HG03442 (cell line): ENCODE measurements around the gene CENPB.

Experiments used
- ATAC-seq: cut with Tn5 transposase; IDR thresholded peaks from one replicate; pipeline ENCODE4 v1.9.1; 2021; ENCODE audit warnings: mild to moderate bottlenecking, moderate library complexity; ENCODE audit not compliant: unreplicated experiment

Gene CENPB

GRCh38 chr20:3812259-3812681, 25.7 kb upstream of the CENPB start:
- no peak for ATAC-seq

GRCh38 chr20:3811467-3812258, 25.1 kb upstream of the CENPB start:
- ATAC-seq = no peak

- ATAC-seq = no peak
Observed at GRCh38 chr20:3808544-3808943, 22.0 kb upstream of the CENPB start.

GRCh38 chr20:3804781-3805180, 18.2 kb upstream of the CENPB start:
- ATAC-seq = no peak

GRCh38 chr20:3804254-3804751, 17.8 kb upstream of the CENPB start:
- ATAC-seq = no peak

- ATAC-seq = no peak
Observed at GRCh38 chr20:3803854-3804253, 17.3 kb upstream of the CENPB start.

- no peak for ATAC-seq
Observed at GRCh38 chr20:3803289-3803688, 16.7 kb upstream of the CENPB start.

GRCh38 chr20:3802524-3803239, 16.1 kb upstream of the CENPB start:
- no peak for ATAC-seq

- ATAC-seq = no peak
Observed at GRCh38 chr20:3801846-3802245, 15.3 kb upstream of the CENPB start.

- ATAC-seq = no peak
Observed at GRCh38 chr20:3801299-3801698, 14.8 kb upstream of the CENPB start.

- no peak for ATAC-seq
Observed at GRCh38 chr20:3800878-3801260, 14.3 kb upstream of the CENPB start.

- no peak for ATAC-seq
Observed at GRCh38 chr20:3800256-3800877, 13.8 kb upstream of the CENPB start.

- no peak for ATAC-seq
Observed at GRCh38 chr20:3798908-3799248, 12.3 kb upstream of the CENPB start.

- ATAC-seq = no peak
Observed at GRCh38 chr20:3798373-3798768, 11.8 kb upstream of the CENPB start.

GRCh38 chr20:3797592-3798372, 11.2 kb upstream of the CENPB start:
- no peak for ATAC-seq

GRCh38 chr20:3797226-3797545, 10.6 kb upstream of the CENPB start:
- no peak for ATAC-seq

GRCh38 chr20:3796477-3797225, 10.1 kb upstream of the CENPB start:
- peak; percentile 8 for ATAC-seq

GRCh38 chr20:3795511-3796468, 9.2 kb upstream of the CENPB start, which contains the start of gene CDC25B:
TSS of gene CDC25B (plus strand) at chr20:3796310. CDS start at chr20:3796532, 222 bp downstream.
- peak; percentile 65 for ATAC-seq

GRCh38 chr20:3794701-3795420, 8.3 kb upstream of the CENPB start:
- ATAC-seq = no peak
